ENCODE results near the gene SERPINB6.
A peak's percentile ranks its signal among the peaks of the same experiment; 100 is the strongest.

Gene SERPINB6

DNA sequence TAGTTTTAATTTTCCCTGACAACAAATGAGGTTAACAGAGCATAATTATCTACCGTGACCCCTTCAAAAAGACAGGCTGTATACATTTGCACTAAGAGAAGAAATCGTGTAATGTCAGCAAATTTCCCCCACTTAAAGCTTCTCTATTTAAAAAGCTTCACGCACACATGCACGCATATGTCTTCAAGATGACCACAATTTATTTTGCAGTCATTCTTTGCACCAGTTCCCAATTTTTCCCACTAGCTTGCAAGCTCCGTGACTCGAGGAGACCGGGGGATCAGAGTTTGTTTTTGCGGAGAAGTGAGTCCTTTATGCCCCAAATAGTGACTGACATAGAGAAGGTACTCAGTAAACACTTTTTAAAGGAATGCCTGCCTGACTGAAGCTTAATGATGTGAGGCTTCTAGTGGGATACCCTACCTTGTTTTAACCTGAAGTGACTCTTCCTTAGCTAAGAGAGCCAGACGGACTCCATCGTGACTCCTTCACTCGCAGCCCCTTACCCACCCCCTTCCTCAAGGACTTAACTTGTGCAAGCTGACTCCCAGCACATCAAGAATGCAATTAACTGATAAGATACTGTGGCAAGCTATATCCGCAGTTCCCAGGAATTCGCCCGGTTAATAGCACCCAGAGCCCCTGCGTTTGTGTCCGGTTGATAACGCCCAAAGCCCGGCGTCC lies 19.0 kb upstream of the SERPINB6 start:
- H3K4me3 ChIP-seq (ENCODE audit: low read length), result peak overlapping the region; percentile 78
- TF ChIP-seq, protein P1, sequence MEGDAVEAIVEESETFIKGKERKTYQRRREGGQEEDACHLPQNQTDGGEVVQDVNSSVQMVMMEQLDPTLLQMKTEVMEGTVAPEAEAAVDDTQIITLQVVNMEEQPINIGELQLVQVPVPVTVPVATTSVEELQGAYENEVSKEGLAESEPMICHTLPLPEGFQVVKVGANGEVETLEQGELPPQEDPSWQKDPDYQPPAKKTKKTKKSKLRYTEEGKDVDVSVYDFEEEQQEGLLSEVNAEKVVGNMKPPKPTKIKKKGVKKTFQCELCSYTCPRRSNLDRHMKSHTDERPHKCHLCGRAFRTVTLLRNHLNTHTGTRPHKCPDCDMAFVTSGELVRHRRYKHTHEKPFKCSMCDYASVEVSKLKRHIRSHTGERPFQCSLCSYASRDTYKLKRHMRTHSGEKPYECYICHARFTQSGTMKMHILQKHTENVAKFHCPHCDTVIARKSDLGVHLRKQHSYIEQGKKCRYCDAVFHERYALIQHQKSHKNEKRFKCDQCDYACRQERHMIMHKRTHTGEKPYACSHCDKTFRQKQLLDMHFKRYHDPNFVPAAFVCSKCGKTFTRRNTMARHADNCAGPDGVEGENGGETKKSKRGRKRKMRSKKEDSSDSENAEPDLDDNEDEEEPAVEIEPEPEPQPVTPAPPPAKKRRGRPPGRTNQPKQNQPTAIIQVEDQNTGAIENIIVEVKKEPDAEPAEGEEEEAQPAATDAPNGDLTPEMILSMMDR (conservative IDR thresholded peaks at IDR 0.05; ENCODE audit: low read depth, low read length), result no peak
- no peak for DNase-seq (ENCODE audit: low read depth)

DNA sequence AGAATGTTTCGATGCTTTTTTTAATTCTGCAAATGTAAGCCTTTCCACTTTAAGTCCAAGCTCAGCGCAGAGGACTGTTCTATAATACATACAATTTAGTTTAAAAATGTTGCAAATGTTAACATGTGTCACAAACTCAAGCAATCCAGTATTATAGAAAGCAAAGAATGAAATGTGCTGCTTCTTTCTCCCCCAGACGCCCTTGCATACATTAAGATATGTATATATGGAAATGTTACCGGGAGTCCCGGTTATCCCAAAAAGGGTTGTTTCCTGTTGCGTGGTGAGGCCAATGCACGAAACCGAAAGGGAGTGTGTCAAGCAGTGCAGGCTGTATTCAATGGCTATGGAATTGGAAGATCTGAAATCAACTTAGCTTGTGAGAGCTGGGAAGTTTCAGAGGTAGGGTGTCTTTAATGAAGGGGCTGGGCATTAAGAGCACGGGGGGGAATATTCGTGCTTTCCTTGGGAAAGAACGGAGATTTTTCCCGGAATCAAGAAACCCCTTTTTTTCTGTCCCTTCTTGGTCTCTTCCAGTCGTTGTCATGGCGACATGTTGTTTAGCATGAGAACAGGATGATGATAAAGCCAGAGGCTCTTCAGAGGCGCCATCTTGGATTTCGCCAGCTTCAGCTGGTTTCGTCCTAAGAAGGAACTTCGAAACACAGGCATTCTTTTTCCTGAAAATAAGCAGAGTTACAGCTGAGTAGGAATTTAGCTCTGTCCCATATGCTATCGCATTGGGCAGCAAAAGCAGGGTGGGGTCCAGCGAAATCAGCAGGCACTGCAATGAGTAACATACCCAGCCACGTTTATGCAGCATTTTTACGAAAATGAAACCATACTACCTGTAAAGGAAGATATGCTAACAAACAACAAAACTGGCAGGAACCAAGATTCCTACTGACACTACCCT lies 18.2 kb upstream of the SERPINB6 start:
- DNase-seq (ENCODE audit: low read depth), result peak; percentile 89
- H3K4me3 ChIP-seq (ENCODE audit: low read length), result peak overlapping the region; percentile 78
- TF ChIP-seq, protein P1 (conservative IDR thresholded peaks at IDR 0.05; ENCODE audit: low read depth, low read length), result no peak

DNA sequence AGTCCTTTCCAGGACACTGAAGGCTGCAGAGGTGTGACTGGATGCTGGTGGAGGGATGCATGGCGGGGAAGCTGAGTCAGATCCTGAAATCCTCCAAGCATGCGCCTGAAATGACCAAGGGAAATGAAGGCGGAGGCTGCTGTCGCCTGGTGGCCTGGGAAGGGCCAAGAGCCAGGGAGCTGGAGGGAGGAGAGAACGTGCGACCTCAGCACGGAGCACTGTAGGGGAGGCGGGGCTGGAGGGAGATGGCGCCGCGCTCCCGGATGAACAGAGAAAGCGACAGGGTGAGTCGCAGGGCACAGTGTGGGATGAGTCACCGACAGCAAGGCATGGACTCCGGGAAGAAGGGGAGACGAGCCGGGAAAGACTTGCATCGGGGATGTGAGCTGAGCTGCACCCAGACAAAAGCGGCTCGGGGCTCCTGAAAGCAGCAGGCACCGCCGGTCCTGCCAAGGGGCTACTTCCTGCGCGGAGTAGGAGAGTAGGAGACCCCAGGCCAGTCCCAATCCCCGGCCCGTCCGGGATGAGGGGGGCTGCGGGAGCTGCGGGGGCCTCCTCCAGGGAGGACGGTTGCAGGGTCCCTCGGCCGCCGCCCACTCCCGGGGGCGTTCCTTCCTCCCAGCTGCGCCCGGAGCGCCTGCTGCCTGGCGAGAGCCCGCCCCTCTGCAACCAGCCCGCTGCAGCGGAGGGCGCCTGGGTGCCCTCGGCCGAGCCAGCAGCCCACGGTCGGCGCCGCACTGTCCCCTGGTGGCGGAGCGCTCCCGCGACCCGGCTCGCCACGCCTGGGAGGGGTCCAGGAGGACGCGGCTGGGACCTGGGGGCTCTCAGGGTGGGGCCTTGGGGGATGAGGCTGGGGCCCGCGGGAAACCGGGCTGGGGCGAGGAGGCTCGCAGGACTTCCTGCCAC lies 17.3 kb upstream of the SERPINB6 start:
- peak; percentile 86 for DNase-seq (ENCODE audit: low read depth)
- peak overlapping the region; percentile 78 for H3K4me3 ChIP-seq (ENCODE audit: low read length)
- TF ChIP-seq, protein P1 (conservative IDR thresholded peaks at IDR 0.05; ENCODE audit: low read depth, low read length), result peak; percentile 70

DNA sequence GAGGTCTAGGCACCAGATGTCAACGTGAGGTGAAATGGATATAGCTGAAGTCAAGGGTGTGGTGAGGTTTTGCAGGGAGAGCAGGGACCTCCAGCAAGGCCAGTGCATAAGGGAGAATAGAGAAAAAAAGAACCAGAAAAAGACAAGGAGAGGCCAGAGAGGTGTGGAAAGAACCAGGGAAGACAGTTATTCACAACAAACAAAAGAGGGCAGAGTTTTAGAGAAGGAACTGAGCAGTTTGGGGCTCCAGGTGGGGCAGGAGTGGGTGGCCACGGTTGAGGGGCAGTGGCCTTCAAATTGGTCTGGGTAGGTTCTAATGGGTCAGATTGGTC lies 16.7 kb upstream of the SERPINB6 start:
- DNase-seq (ENCODE audit: low read depth), result no peak
- H3K4me3 ChIP-seq (ENCODE audit: low read length), result peak overlapping the region; percentile 78
- TF ChIP-seq, protein P1 (conservative IDR thresholded peaks at IDR 0.05; ENCODE audit: low read depth, low read length), result no peak

DNA sequence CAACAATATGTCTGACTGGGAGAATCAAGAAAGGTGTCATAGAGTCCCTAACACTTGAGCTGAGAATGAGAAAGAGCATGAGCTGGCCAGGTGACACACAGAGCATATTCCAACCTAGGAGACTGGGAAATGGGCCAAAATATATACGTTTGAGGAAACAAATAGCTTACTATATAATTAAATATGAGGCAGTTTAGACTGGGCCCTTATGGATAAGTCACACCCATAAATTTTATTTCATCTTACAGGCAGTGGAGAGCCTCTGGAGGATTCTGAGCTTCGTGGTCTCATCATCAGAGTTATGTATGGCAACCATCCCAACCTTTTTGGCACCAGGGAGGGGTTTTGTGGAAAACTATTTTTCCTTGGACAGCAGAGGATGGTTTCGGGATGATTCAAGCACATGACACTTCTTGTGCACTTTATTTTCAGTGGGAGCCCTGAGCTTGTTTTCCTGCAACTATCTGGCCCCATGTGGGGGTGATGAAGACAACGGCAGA lies 15.4 kb upstream of the SERPINB6 start:
- no peak for DNase-seq (ENCODE audit: low read depth)
- no peak overlapping the region for H3K4me3 ChIP-seq (ENCODE audit: low read length)
- TF ChIP-seq, protein P1 (conservative IDR thresholded peaks at IDR 0.05; ENCODE audit: low read depth, low read length), result no peak

DNA sequence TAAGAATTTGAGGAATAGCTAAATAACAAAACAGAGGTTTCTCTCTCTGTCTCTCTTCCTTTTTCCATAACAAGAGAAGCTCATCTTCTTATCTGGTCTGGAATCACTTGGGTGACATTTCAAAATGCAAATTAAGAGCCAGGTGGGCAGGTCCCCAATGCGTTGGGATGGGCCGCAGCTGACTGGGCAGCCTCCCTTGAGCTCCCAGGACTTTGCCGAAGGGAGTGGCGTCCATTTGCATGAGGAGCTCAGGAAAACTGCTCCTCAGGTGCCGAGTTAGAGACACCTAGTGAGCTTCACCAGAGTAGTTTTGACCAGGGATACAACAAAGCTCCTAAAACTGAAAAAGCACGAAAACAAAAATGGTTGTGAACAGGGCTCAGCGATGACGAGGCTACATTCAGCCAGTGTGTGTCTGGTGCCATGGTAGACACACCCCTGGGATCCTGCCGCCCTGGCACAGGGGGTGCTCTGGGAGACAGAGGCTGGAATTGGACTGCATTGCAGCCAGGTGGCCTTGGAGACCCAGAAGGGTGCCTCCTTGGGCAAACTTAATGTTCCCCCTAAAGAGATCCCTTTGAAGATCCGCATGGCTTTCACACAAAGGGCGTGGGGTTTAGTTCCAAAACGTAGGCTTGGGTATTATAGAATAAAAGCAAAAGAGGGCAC lies 13.5 kb upstream of the SERPINB6 start:
- DNase-seq (ENCODE audit: low read depth), result no peak
- TF ChIP-seq, protein P1 (conservative IDR thresholded peaks at IDR 0.05; ENCODE audit: low read depth, low read length), result no peak

More for the DNA sequence above, 13.5 kb upstream of the SERPINB6 start:
- H3K4me3 ChIP-seq (ENCODE audit: low read length), result no peak overlapping the region
